Measurements from ENCODE around the gene GBGT1. TPM values are rescaled to one million over a fixed set of nuclear protein-coding genes. Genes with fewer than 3 reads are reported as not detected.

The GBGT1 gene
- total and polyA plus RNA-seq, 9 of the 15 experiments (the other 6 are each of a cell fraction or from before 2014, with no cell fraction given) = 0.55 to 25.8 (median 13.7) TPM

DNA sequence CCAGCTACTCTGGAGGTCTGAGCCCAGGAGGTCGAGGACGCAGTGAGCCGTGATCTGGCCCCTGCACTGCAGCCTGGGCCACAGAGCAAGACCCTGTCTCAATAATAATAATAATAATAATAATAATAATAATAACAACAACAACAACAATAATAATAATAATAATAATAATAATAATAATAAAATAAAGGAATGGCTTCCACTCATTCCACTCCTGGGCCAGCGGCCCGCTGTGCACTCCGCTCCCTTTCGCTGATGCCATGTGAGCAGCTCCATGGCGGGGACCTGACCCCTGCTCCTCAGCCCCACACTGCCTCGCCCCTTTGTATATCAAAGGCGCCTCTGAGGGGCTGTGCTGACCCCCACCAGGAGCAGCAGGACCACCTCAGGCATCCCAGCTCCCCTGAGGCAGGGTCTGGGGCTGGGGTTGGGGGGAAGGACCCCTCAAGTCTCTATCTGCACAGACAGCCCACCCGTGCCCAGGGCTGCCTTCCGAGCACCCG is 20.0 kb downstream of the GBGT1 start (continued):
- TF ChIP-seq SFPQ (IDR thresholded peaks at IDR 0.05; ENCODE audit: low read depth, low read length) = no peak
- TF ChIP-seq NCOA4 (IDR thresholded peaks at IDR 0.05; ENCODE audit: partially characterized antibody) = no peak
- no peak for TF ChIP-seq EZH2 (IDR thresholded peaks at IDR 0.05; ENCODE audit: borderline replicate concordance, low read depth, low read length)
- TF ChIP-seq NCOA6 (IDR thresholded peaks at IDR 0.05) = no peak
- TF ChIP-seq COPS2 (conservative IDR thresholded peaks at IDR 0.05) = no peak
- peak; percentile 53; the same call in 1 of the 2 replicates for TF ChIP-seq MTA1 (IDR thresholded peaks at IDR 0.05; ENCODE audit: borderline replicate concordance)
- TF ChIP-seq FOXJ2 (tag; IDR thresholded peaks at IDR 0.05) = no peak

Data from K562 (cell line).